GM12878 (cell line): Measurements from ENCODE around the gene CFAP74. TPM values are rescaled to one million over a fixed set of nuclear protein-coding genes. Genes with fewer than 3 reads are reported as not detected.

Source experiments
- ATAC-seq: fragments of 200-7000 bp; cut with Tn5 transposase; 3 replicates; pipeline ENCODE4 v1.9.1; 2020; ENCODE audit warnings: mild to moderate bottlenecking, moderate library complexity
- BruUV-seq: library from RNA; stranded (reverse); fragments of 400-500 nt; replicated peaks from 2 replicates; lab custom pipeline; 2021; lab: Mats Ljungman, UMichigan
- CTCF ChIA-PET: fragments of 300-600 bp; sonication (Branson Sonifier 250); formaldehyde crosslinking; extraction: SDS; loops from one replicate; lab custom pipeline; 2021; ENCODE audit warnings: inconsistent platforms; lab: Yijun Ruan, JAX
- POLR2A ChIA-PET: fragments of 350-600 bp; formaldehyde crosslinking; extraction: SDS; loops from one replicate; lab custom pipeline; 2021; ENCODE audit warnings: inconsistent platforms; lab: Charles Lee
- RAD21 ChIA-PET: fragments of 300-600 bp; sonication (Branson Sonifier 250); formaldehyde crosslinking; loops from one replicate; lab custom pipeline; 2023; ENCODE audit warnings: antibody characterized with exemption; ENCODE audit not compliant: unreplicated experiment; lab: Charles Lee
- SMC1A ChIA-PET: fragments of 300-600 bp; sonication (Branson Sonifier 250); formaldehyde crosslinking; loops from one replicate; lab custom pipeline; 2023; ENCODE audit not compliant: unreplicated experiment, uncharacterized antibody; lab: Charles Lee
- DNase-seq: peaks from one replicate; pipeline ENCODE4 v3.0.0-alpha.2; 2011; ENCODE audit warnings: low read depth, low spot score
- FAIRE-seq: peaks from 3 replicates; lab custom pipeline; 2011; peaks lifted over from hg19 to GRCh38; lab: Jason Lieb, UNC
- H2AFZ ChIP-seq: 2 replicates; pipeline ENCODE4 v1.6.0; 2011; ENCODE audit warnings: low read depth, low read length, control low read depth; ENCODE audit not compliant: control insufficient read depth
- H3K27ac ChIP-seq: 2 replicates; pipeline ENCODE4 v1.5.1; 2011; ENCODE audit warnings: control low read depth; ENCODE audit not compliant: control insufficient read depth, insufficient read depth
- H3K27me3 ChIP-seq, 2 experiments: replicated peaks in 1 of 2; 2 replicates each; pipeline versions ENCODE4 v1.6.0 to v1.6.1; 2011; ENCODE audit warnings: low read length in 1 of 2; ENCODE audit not compliant: control insufficient read depth in 2 of 2, insufficient read depth in 2 of 2
- H3K36me3 ChIP-seq, 2 experiments: 2 replicates each; pipeline ENCODE4 v1.5.1; 2011; ENCODE audit warnings: low read length in 1 of 2; ENCODE audit not compliant: control insufficient read depth in 2 of 2, insufficient read depth in 2 of 2
- H3K4me1 ChIP-seq: 2 replicates; pipeline ENCODE4 v1.6.1; 2011; ENCODE audit warnings: mild to moderate bottlenecking, low read length, moderate library complexity, mixed read lengths; ENCODE audit not compliant: control insufficient read depth, insufficient read depth
- H3K4me2 ChIP-seq: 2 replicates; pipeline ENCODE4 v1.6.0; 2011; ENCODE audit warnings: control low read depth; ENCODE audit not compliant: control insufficient read depth, insufficient read depth
- H3K4me3 ChIP-seq: fragments of 200-600 bp; sonication (generic); 2 replicates; pipeline ENCODE4 v1.5.1; 2016
- H3K79me2 ChIP-seq: 2 replicates; pipeline ENCODE4 v1.6.0; 2011; ENCODE audit warnings: low read length; ENCODE audit not compliant: control insufficient read depth, insufficient read depth
- H3K9ac ChIP-seq: 2 replicates; pipeline ENCODE4 v1.8.0; 2011; ENCODE audit warnings: low read length, control low read depth, mixed read lengths; ENCODE audit not compliant: control insufficient read depth, insufficient read depth
- H3K9me3 ChIP-seq: replicated peaks from 3 replicates; pipeline ENCODE4 v1.5.1; 2011; ENCODE audit warnings: mild to moderate bottlenecking, low read length; ENCODE audit not compliant: control insufficient read depth, insufficient read depth
- H4K20me1 ChIP-seq: 2 replicates; pipeline ENCODE4 v1.6.0; 2011; ENCODE audit not compliant: control insufficient read depth, insufficient read depth
- BACH1 ChIP-seq: fragments of 450-650 bp; IDR thresholded peaks from 2 replicates; pipeline ENCODE4 v1.6.1; 2017; ENCODE audit warnings: mild to moderate bottlenecking, borderline replicate concordance
- BCL11A ChIP-seq: IDR thresholded peaks from 2 replicates; pipeline ENCODE4 v1.6.1; 2011; ENCODE audit warnings: low read depth, low read length
- BHLHE40 ChIP-seq, 2 experiments: fragments of 450-650 bp in 1 of 2; IDR thresholded peaks; 2 replicates each; pipeline ENCODE4 v1.6.1; 2011 to 2017; ENCODE audit warnings: low read depth in 2 of 2, borderline replicate concordance in 1 of 2, improper control_type of control experiment in 1 of 2, low read length in 1 of 2, mild to moderate bottlenecking in 1 of 2
- CEBPB ChIP-seq, 2 experiments: fragments of 150-350 bp in 1 of 2; IDR thresholded peaks; 2 replicates each; pipeline ENCODE4 v1.6.1; 2012 to 2014; ENCODE audit warnings: low read depth in 2 of 2, low read length in 2 of 2, borderline replicate concordance in 1 of 2, inconsistent platforms in 1 of 2
- HDAC6 ChIP-seq: fragments of 200-600 bp; sonication (generic); IDR thresholded peaks from one replicate; pipeline ENCODE4 v1.8.0; 2017; ENCODE audit warnings: antibody characterized with exemption; ENCODE audit not compliant: unreplicated experiment
- HDGF ChIP-seq: fragments of 450-650 bp; IDR thresholded peaks from 2 replicates; pipeline ENCODE4 v1.6.1; 2016; ENCODE audit warnings: antibody characterized with exemption
- IRF4 ChIP-seq: IDR thresholded peaks from 2 replicates; pipeline ENCODE4 v1.6.1; 2011; ENCODE audit warnings: low read depth, low read length
- KAT2A ChIP-seq: conservative IDR thresholded peaks from 2 replicates; pipeline ENCODE4 v1.6.1; 2011; ENCODE audit warnings: low read depth, low read length; ENCODE audit not compliant: control insufficient read depth
- NR2C2 ChIP-seq: IDR thresholded peaks from 2 replicates; pipeline ENCODE4 v1.6.1; 2011; ENCODE audit warnings: borderline replicate concordance, low read depth; ENCODE audit not compliant: control insufficient read depth, insufficient read length
- PML ChIP-seq: IDR thresholded peaks from 2 replicates; pipeline ENCODE4 v1.6.1; 2012; ENCODE audit warnings: low read length, inconsistent platforms
- RB1 ChIP-seq: fragments of 450-650 bp; formaldehyde crosslinking; IDR thresholded peaks from 2 replicates; pipeline ENCODE4 v1.6.1; 2017; ENCODE audit warnings: mild to moderate bottlenecking, borderline replicate concordance
- SMAD1 ChIP-seq: fragments of 450-650 bp; IDR thresholded peaks from 2 replicates; pipeline ENCODE4 v1.6.1; 2018; ENCODE audit warnings: mild to moderate bottlenecking, low read depth; ENCODE audit not compliant: partially characterized antibody
- SUPT20H ChIP-seq: IDR thresholded peaks from 2 replicates; pipeline ENCODE4 v1.6.1; 2011; ENCODE audit warnings: low read depth, mild to moderate bottlenecking, low read length, moderate library complexity, borderline replicate concordance; ENCODE audit not compliant: control insufficient read depth
- ZZZ3 ChIP-seq: IDR thresholded peaks from 2 replicates; pipeline ENCODE4 v1.6.1; 2011; ENCODE audit warnings: low read depth; ENCODE audit not compliant: control insufficient read depth, insufficient read length
- WGBS: methylation state at CpG from one replicate; pipeline ENCODE4 v1.1.6; 2016; ENCODE audit warnings: low lambda C conversion rate; ENCODE audit not compliant: insufficient replicate concordance, insufficient coverage; ENCODE audit errors: missing lambda C conversion rate; 5-methylcytosine and 5-hydroxymethylcytosine counted together
- in situ Hi-C: fragments of 300-500 bp; cut with MboI; formaldehyde crosslinking; loops from 9 replicates; pipeline ENCODE4 v1.14.3; 2018; ENCODE audit warnings: mixed read lengths
- intact Hi-C: fragments of 100-400 bp; cut with micrococcal nuclease; formaldehyde crosslinking; loops from one replicate; pipeline ENCODE4 v1.14.2; 2022; ENCODE audit not compliant: unreplicated experiment
- polyA plus RNA-seq, 11 experiments: library from polyadenylated mRNA; depleted of rRNA in 4 of 11; unstranded in 6 of 11; stranded (reverse) in 5 of 11; fragments of >200 nt; fragmentation: Nextera tagmentation in 4 of 11; fragmentation: Illumina TruSeq in 1 of 11; extraction: Ambion mirVana in 4 of 11; extraction: Trizol in 1 of 11; gene quantifications; 1 replicate in 1 of 11; 2 replicates in 10 of 11; pipeline versions ENCODE4 v1.2.1 to v1.2.3, GENCODE V29; 2011 to 2016; ENCODE audit warnings: inconsistent platforms in 2 of 11, missing spikeins in 2 of 11, low read depth in 1 of 11
- total RNA-seq, 4 experiments: library from RNA; depleted of rRNA in 3 of 4; stranded (reverse); fragments of >200 nt in 3 of 4; fragmentation: Illumina TruSeq in 1 of 4; extraction: Trizol in 1 of 4; gene quantifications; 2 replicates each; pipeline versions ENCODE4 v1.2.1 to v1.2.3, GENCODE V29; 2013 to 2021
- TF ChIP-seq, protein P1 (sequence below): IDR thresholded peaks from 2 replicates; pipeline ENCODE4 v1.6.1; 2012; ENCODE audit warnings: low read depth, low read length, improper control_type of control experiment
- TF ChIP-seq, protein P2 (sequence below): IDR thresholded peaks from 2 replicates; pipeline ENCODE4 v1.6.1; 2011; ENCODE audit warnings: borderline replicate concordance, low read depth, mild to moderate bottlenecking, moderate library complexity, mixed read lengths, low read length; ENCODE audit not compliant: insufficient read depth; ENCODE audit errors: extremely low read length
- TF ChIP-seq, protein P3 (sequence below): fragments of 450-650 bp; IDR thresholded peaks from 2 replicates; pipeline ENCODE4 v1.6.1; 2016; ENCODE audit warnings: mild to moderate bottlenecking

The CFAP74 gene
- total and polyA plus RNA-seq, 10 of the 15 experiments (the other 5 are each of a cell fraction or from before 2014, with no cell fraction given), result 0.01 TPM; not detected in 9

DNA sequence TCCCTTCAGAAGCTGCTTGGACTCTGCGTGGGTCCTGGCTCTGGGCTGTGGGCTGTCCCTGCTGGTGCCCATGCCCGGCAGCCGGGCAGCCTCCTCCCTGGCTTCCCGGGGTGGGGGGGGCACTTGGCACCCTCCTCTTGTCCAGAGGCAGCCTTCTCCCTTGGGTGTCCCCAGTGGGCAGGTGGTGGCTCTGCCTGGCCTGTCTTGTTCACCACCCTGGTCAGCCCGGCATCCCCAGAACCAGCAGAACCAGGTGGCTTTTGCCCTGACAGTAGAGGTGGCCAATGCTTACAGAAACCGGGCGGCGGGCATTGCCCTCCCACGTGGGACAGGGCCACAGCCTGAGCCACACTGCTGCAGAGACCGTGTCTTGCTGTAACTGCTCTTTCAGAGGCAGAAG is 38.0 kb downstream of the CFAP74 start:
- ChIA-PET POLR2A (no interaction called here), RAD21 (no interaction called here), SMC1A (no interaction called here), CTCF (interaction anchor here (0.6 kb wide), 1 partner anchor 16 kb away, joined by 3 read pairs; no protein-coding TSS in a partner anchor)
- in situ Hi-C loops (loop anchor here (25.0 kb wide), 1 partner anchor 822 kb away; no protein-coding TSS in a partner anchor), intact Hi-C loops (no loop called here)
- Histone ChIP-seq H3K4me2 (no peak overlapping the region), H3K9me3 (no peaks in the 10 kb centered on the region; the same call in 2 of the 3 replicates), H3K27ac (no peak overlapping the region), H3K36me3 (no peaks in the 10 kb centered on the region), H3K9ac (no peak overlapping the region), H3K4me3 (no peak overlapping the region), H3K4me1 (no peaks in the 10 kb centered on the region), H3K27me3 (peaks cover 0 to 3% of the 10 kb centered on the region in 2 experiments; a peak in 2 of 4 replicates), H4K20me1 (no peaks in the 10 kb centered on the region), H2AFZ (no peak overlapping the region), H3K79me2 (no peaks in the 10 kb centered on the region)
- no TSS peak for BruUV-seq
- TF ChIP-seq HDAC6, result no peak
- TF ChIP-seq, protein P1, sequence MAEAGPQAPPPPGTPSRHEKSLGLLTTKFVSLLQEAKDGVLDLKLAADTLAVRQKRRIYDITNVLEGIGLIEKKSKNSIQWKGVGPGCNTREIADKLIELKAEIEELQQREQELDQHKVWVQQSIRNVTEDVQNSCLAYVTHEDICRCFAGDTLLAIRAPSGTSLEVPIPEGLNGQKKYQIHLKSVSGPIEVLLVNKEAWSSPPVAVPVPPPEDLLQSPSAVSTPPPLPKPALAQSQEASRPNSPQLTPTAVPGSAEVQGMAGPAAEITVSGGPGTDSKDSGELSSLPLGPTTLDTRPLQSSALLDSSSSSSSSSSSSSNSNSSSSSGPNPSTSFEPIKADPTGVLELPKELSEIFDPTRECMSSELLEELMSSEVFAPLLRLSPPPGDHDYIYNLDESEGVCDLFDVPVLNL, result no peak
- no peak for TF ChIP-seq BHLHE40 (IDR thresholded peaks at IDR 0.05; ENCODE audit: borderline replicate concordance in 1 of 2, low read depth in 2 of 2, low read length in 1 of 2)
- no peak for TF ChIP-seq IRF4
- TF ChIP-seq, protein P2, sequence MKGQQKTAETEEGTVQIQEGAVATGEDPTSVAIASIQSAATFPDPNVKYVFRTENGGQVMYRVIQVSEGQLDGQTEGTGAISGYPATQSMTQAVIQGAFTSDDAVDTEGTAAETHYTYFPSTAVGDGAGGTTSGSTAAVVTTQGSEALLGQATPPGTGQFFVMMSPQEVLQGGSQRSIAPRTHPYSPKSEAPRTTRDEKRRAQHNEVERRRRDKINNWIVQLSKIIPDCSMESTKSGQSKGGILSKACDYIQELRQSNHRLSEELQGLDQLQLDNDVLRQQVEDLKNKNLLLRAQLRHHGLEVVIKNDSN, result no peak
- no peak for TF ChIP-seq KAT2A
- TF ChIP-seq NR2C2, result no peak
- TF ChIP-seq, protein P3, sequence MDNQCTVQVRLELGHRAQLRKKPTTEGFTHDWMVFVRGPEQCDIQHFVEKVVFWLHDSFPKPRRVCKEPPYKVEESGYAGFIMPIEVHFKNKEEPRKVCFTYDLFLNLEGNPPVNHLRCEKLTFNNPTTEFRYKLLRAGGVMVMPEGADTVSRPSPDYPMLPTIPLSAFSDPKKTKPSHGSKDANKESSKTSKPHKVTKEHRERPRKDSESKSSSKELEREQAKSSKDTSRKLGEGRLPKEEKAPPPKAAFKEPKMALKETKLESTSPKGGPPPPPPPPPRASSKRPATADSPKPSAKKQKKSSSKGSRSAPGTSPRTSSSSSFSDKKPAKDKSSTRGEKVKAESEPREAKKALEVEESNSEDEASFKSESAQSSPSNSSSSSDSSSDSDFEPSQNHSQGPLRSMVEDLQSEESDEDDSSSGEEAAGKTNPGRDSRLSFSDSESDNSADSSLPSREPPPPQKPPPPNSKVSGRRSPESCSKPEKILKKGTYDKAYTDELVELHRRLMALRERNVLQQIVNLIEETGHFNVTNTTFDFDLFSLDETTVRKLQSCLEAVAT, result no peak
- TF ChIP-seq BCL11A, result no peak
- no peak for TF ChIP-seq CEBPB (IDR thresholded peaks at IDR 0.05; ENCODE audit: borderline replicate concordance in 1 of 2, low read depth in 2 of 2, low read length in 2 of 2)
- no peak for TF ChIP-seq SMAD1
- TF ChIP-seq HDGF, result no peak
- no peak for TF ChIP-seq PML
- no peak for TF ChIP-seq RB1
- TF ChIP-seq ZZZ3, result no peak
- no peak for TF ChIP-seq SUPT20H
- TF ChIP-seq BACH1, result no peak
- FAIRE-seq (no peak), ATAC-seq (no peak), DNase-seq (no peak)
- WGBS, result 27% methylated on average over 10 of the region's 10 CpGs
